OCI-LY7 (cell line): ENCODE results near the gene FAM184B. TPM values are rescaled to one million over a fixed set of nuclear protein-coding genes. Genes with fewer than 3 reads are reported as not detected.

ENCODE experiments used
- BruUV-seq: library from RNA; stranded (reverse); fragments of 400-500 nt; replicated peaks from 2 replicates; lab custom pipeline; 2021; lab: Mats Ljungman, UMichigan
- CTCF ChIA-PET: fragments of 300-600 bp; sonication (Branson Sonifier 250); formaldehyde crosslinking; loops from one replicate; lab custom pipeline; 2022; ENCODE audit warnings: antibody characterized with exemption; ENCODE audit not compliant: unreplicated experiment; lab: Charles Lee
- POLR2A ChIA-PET: fragments of 300-600 bp; sonication (Branson Sonifier 250); formaldehyde crosslinking; loops from one replicate; lab custom pipeline; 2022; ENCODE audit warnings: antibody characterized with exemption; lab: Charles Lee
- DNase-seq: peaks from one replicate; pipeline ENCODE4 v3.0.0-alpha.2; 2015; ENCODE audit warnings: low spot score
- H2AFZ ChIP-seq: fragments of 200-600 bp; sonication (generic), shearing (Covaris generic); 2 replicates; pipeline ENCODE4 v1.6.1; 2014; ENCODE audit warnings: mild to moderate bottlenecking, antibody characterized with exemption, low read length, moderate library complexity
- H3K27ac ChIP-seq: fragments of 200-600 bp; sonication (generic); 2 replicates; pipeline ENCODE4 v1.5.1; 2014; ENCODE audit warnings: mixed run types, low read depth, mild to moderate bottlenecking, moderate library complexity, low read length, inconsistent platforms; ENCODE audit not compliant: poor library complexity, severe bottlenecking
- H3K36me3 ChIP-seq: fragments of 200-600 bp; sonication (generic); 2 replicates; pipeline ENCODE4 v1.6.1; 2014; ENCODE audit warnings: mild to moderate bottlenecking, antibody characterized with exemption, low read length, moderate library complexity, mixed read lengths; ENCODE audit not compliant: insufficient read depth
- H3K4me1 ChIP-seq: fragments of 200-600 bp; sonication (generic); 2 replicates; pipeline ENCODE4 v1.5.1; 2014; ENCODE audit warnings: mild to moderate bottlenecking, low read length; ENCODE audit not compliant: insufficient read depth, poor library complexity, severe bottlenecking
- H3K4me2 ChIP-seq: fragments of 200-600 bp; sonication (generic); 2 replicates; pipeline ENCODE4 v1.6.1; 2014; ENCODE audit warnings: mild to moderate bottlenecking, low read length
- H3K4me3 ChIP-seq: fragments of 200-600 bp; sonication (generic); 2 replicates; pipeline ENCODE4 v1.5.1; 2014; ENCODE audit warnings: mild to moderate bottlenecking, low read depth, low read length; ENCODE audit not compliant: poor library complexity, severe bottlenecking
- H3K79me2 ChIP-seq: fragments of 200-600 bp; sonication (generic); 2 replicates; pipeline ENCODE4 v1.6.1; 2016; ENCODE audit warnings: low read depth, mild to moderate bottlenecking, low read length, moderate library complexity, mixed read lengths; ENCODE audit not compliant: insufficient read depth
- H3K9me2 ChIP-seq: fragments of 200-600 bp; sonication (generic); 2 replicates; pipeline ENCODE4 v1.6.1; 2016; ENCODE audit warnings: mild to moderate bottlenecking, low read length, mixed read lengths; ENCODE audit not compliant: insufficient read depth
- H3K9me3 ChIP-seq: fragments of 200-600 bp; sonication (generic); 2 replicates; pipeline ENCODE4 v1.6.1; 2014; ENCODE audit warnings: mild to moderate bottlenecking, mixed run types, low read length, mixed read lengths
- H4K20me1 ChIP-seq: fragments of 200-600 bp; sonication (generic); 2 replicates; pipeline ENCODE4 v1.6.1; 2014; ENCODE audit warnings: mild to moderate bottlenecking, antibody characterized with exemption, low read length, moderate library complexity, mixed read lengths; ENCODE audit not compliant: insufficient read depth
- EZH2phosphoT487 ChIP-seq: fragments of 200-600 bp; sonication (generic); IDR thresholded peaks from 2 replicates; pipeline ENCODE4 v1.6.1; 2018; ENCODE audit warnings: low read depth, borderline replicate concordance, mild to moderate bottlenecking, mixed run types, antibody characterized with exemption, low read length, moderate library complexity, mixed read lengths
- intact Hi-C: fragments of 100-400 bp; cut with micrococcal nuclease; formaldehyde crosslinking; loops from one replicate; pipeline ENCODE4 v1.10.0; 2022; ENCODE audit not compliant: unreplicated experiment
- total RNA-seq, 2 experiments: library from RNA; depleted of rRNA in 1 of 2; stranded (reverse); fragments of >200 nt in 1 of 2; shearing (Covaris generic) in 1 of 2; gene quantifications; 2 replicates each; pipeline ENCODE4 v1.2.3, GENCODE V29; 2014 to 2022
- TF ChIP-seq, protein P1 (sequence below): fragments of 200-600 bp; sonication (generic); conservative IDR thresholded peaks from 2 replicates; pipeline ENCODE4 v1.5.1; 2014; ENCODE audit warnings: mild to moderate bottlenecking, antibody characterized with exemption, low read length, moderate library complexity, mixed read lengths

FAM184B gene
- total RNA-seq, 2 experiments from 2014 or later, result not detected

DNA sequence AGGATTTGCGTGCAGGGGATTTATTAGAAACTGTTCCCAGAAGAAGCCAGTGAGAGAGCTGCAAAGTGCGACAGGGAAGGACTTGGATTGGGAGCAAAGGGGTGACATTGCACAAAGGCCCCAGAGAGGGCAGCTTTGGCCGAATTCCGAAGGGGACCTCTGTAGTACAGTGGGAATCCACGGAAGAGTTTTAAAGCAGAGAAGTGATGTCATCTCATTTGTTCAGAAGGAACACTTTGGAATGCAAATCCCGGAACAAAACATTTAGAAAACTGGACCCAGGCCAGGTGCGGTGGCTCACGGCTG, 71.7 kb downstream of the FAM184B start:
- H3K9me2 ChIP-seq, result no peaks in the 10 kb centered on the region
- ChIA-PET POLR2A (no interaction called here), CTCF (no interaction called here)
- BruUV-seq, result no TSS peak
- H3K27ac ChIP-seq, result no peak overlapping the region
- no peaks in the 10 kb centered on the region for H3K9me3 ChIP-seq
- no peaks in the 10 kb centered on the region for H3K4me1 ChIP-seq
- H3K36me3 ChIP-seq, result no peaks in the 10 kb centered on the region
- H2AFZ ChIP-seq, result no peak overlapping the region
- intact Hi-C loops, result no loop called here
- no peaks in the 10 kb centered on the region for H4K20me1 ChIP-seq
- no peak overlapping the region for H3K4me3 ChIP-seq
- TF ChIP-seq EZH2phosphoT487, result no peak
- TF ChIP-seq, protein P1, sequence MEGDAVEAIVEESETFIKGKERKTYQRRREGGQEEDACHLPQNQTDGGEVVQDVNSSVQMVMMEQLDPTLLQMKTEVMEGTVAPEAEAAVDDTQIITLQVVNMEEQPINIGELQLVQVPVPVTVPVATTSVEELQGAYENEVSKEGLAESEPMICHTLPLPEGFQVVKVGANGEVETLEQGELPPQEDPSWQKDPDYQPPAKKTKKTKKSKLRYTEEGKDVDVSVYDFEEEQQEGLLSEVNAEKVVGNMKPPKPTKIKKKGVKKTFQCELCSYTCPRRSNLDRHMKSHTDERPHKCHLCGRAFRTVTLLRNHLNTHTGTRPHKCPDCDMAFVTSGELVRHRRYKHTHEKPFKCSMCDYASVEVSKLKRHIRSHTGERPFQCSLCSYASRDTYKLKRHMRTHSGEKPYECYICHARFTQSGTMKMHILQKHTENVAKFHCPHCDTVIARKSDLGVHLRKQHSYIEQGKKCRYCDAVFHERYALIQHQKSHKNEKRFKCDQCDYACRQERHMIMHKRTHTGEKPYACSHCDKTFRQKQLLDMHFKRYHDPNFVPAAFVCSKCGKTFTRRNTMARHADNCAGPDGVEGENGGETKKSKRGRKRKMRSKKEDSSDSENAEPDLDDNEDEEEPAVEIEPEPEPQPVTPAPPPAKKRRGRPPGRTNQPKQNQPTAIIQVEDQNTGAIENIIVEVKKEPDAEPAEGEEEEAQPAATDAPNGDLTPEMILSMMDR, result no peak
- no peaks in the 10 kb centered on the region for H3K79me2 ChIP-seq
- DNase-seq, result no peak
- no peak overlapping the region for H3K4me2 ChIP-seq

DNA sequence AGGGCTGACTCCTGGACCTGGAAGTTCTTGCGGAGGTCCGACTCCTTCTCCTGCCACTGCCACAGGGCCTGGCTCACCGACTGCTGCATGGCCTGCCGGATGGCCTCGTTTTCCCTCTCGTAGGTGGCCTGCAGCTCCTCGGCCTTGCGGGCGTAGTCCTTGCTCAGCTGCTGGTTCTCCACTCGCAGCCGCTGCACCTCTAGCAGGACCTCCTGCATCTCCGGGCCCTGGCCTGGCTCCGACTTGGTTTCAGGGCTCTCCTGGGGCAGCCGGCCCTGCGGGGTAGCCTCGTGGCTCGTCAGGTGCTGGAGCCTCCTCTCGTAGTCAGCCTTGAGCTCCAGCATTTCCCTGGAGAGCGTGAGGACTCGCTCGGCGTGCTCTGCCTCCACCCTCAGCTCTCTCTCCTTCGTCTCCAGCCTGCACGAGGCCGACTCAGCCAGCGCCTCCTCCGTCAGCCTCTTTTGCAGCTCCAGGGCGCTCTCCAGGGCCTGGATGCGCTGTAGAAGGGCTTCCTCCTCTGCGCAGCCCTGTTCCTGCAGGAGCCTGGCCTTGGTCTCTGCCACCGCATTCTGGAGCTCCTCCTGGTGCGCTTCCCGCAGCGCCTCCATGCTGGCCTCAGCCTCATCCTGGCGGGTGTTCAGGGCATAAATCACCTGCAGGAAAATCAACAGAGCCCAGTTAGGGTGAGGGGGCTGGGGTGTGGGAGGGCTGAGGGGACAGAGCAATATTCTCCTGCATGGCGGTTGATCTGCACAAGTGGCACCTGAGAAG, 72.2 kb downstream of the FAM184B start:
- H3K4me2 ChIP-seq, result no peak overlapping the region
- no peaks in the 10 kb centered on the region for H4K20me1 ChIP-seq
- H3K36me3 ChIP-seq, result no peaks in the 10 kb centered on the region
- H3K27ac ChIP-seq, result no peak overlapping the region
- no peaks in the 10 kb centered on the region for H3K79me2 ChIP-seq
- H3K9me2 ChIP-seq, result no peaks in the 10 kb centered on the region
- no TSS peak for BruUV-seq
- ChIA-PET POLR2A (no interaction called here), CTCF (no interaction called here)
- TF ChIP-seq, protein P1, result no peak
- TF ChIP-seq EZH2phosphoT487, result no peak
- H3K4me1 ChIP-seq, result no peaks in the 10 kb centered on the region
- no peaks in the 10 kb centered on the region for H3K9me3 ChIP-seq
- DNase-seq, result no peak
- intact Hi-C loops, result no loop called here
- H2AFZ ChIP-seq, result no peak overlapping the region
- no peak overlapping the region for H3K4me3 ChIP-seq

DNA sequence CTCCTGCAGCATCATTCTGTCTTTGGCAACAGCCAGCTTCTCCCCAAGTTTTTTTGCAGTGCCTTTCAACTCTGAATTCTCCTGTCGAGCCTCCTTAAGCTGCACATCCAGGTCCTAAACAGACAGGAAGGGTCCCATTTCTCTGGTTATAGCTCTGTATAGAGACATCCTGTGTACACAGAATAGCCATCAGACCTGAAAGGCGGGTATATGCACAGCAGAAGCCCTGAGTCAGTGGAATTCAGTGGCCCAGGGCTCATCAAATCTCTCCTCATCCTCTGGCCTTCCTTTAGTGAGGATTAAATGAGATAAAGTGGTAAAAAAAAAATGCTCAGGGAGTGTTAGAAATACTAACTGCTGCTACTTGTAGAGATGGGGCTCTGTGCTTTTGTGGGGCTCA, 73.8 kb downstream of the FAM184B start:
- intact Hi-C loops, result no loop called here

More for the DNA sequence above, 73.8 kb downstream of the FAM184B start:
- no peaks in the 10 kb centered on the region for H3K9me2 ChIP-seq
- TF ChIP-seq, protein P1, result no peak
- no peak for TF ChIP-seq EZH2phosphoT487
- no peak for DNase-seq
- no peak overlapping the region for H3K4me3 ChIP-seq
- no peak overlapping the region for H2AFZ ChIP-seq
- ChIA-PET CTCF (no interaction called here), POLR2A (no interaction called here)
- no peaks in the 10 kb centered on the region for H3K4me1 ChIP-seq
- no peaks in the 10 kb centered on the region for H3K36me3 ChIP-seq
- H3K9me3 ChIP-seq, result no peaks in the 10 kb centered on the region
- H3K27ac ChIP-seq, result no peak overlapping the region
- no TSS peak for BruUV-seq
- H3K79me2 ChIP-seq, result no peaks in the 10 kb centered on the region
- H4K20me1 ChIP-seq, result no peaks in the 10 kb centered on the region
- H3K4me2 ChIP-seq, result no peak overlapping the region
